ENCODE measurements around the gene AHSA1. TPM values are rescaled to one million over a fixed set of nuclear protein-coding genes. Genes with fewer than 3 reads are reported as not detected.

AHSA1 gene
- total RNA-seq, 1 donor from 2014 or later = 190 TPM

- Mint-ChIP-seq H3K27me3 (ENCODE audit: low read depth) (no peaks in the 10 kb centered on the region), H3K9me3 (no peaks in the 10 kb centered on the region), H3K4me1 (peaks cover 5% of the 10 kb centered on the region), H3K36me3 (ENCODE audit: low read depth) (peaks cover 16% of the 10 kb centered on the region), H3K27ac (ENCODE audit: unreplicated experiment) (no peak overlapping the region), H3K4me3 (no peak overlapping the region)
- DNase-seq (ENCODE audit: low read depth, low spot score) = no peak
- TF ChIP-seq CTCF (conservative IDR thresholded peaks at IDR 0.05) = no peak
Observed at GRCh38 chr14:77467801-77468200, 9.9 kb downstream of the AHSA1 start.

GRCh38 chr14:77469067-77469505 is 11.2 kb downstream of the AHSA1 start:
- Mint-ChIP-seq H3K27me3 (ENCODE audit: low read depth) (no peaks in the 10 kb centered on the region), H3K4me1 (peaks cover 5% of the 10 kb centered on the region), H3K27ac (ENCODE audit: unreplicated experiment) (no peak overlapping the region), H3K36me3 (ENCODE audit: low read depth) (peaks cover 13% of the 10 kb centered on the region), H3K9me3 (no peaks in the 10 kb centered on the region), H3K4me3 (no peak overlapping the region)
- no peak for TF ChIP-seq CTCF (conservative IDR thresholded peaks at IDR 0.05)
- no peak for DNase-seq (ENCODE audit: low read depth, low spot score)

- Mint-ChIP-seq H3K27ac (ENCODE audit: unreplicated experiment) (no peak overlapping the region), H3K27me3 (ENCODE audit: low read depth) (no peaks in the 10 kb centered on the region), H3K4me3 (no peak overlapping the region), H3K4me1 (peaks cover 5% of the 10 kb centered on the region), H3K36me3 (ENCODE audit: low read depth) (peaks cover 10% of the 10 kb centered on the region), H3K9me3 (no peaks in the 10 kb centered on the region)
- TF ChIP-seq CTCF (conservative IDR thresholded peaks at IDR 0.05) = no peak
- DNase-seq (ENCODE audit: low read depth, low spot score) = no peak
Observed at GRCh38 chr14:77469539-77469938, 11.6 kb downstream of the AHSA1 start.

GRCh38 chr14:77470224-77470870 is 12.5 kb downstream of the AHSA1 start:
- Mint-ChIP-seq H3K4me3 (no peak overlapping the region), H3K4me1 (peaks cover 5% of the 10 kb centered on the region)

GRCh38 chr14:77473921-77474320 is 16.0 kb downstream of the AHSA1 start:
- Mint-ChIP-seq H3K4me3 (no peak overlapping the region), H3K36me3 (ENCODE audit: low read depth) (peaks cover 6% of the 10 kb centered on the region), H3K27me3 (ENCODE audit: low read depth) (no peaks in the 10 kb centered on the region), H3K4me1 (peaks cover 5% of the 10 kb centered on the region), H3K9me3 (no peaks in the 10 kb centered on the region), H3K27ac (ENCODE audit: unreplicated experiment) (no peak overlapping the region)
- TF ChIP-seq CTCF (conservative IDR thresholded peaks at IDR 0.05) = no peak
- DNase-seq (ENCODE audit: low read depth, low spot score) = no peak

More at GRCh38 chr14:77470224-77470870, 12.5 kb downstream of the AHSA1 start:
- no peak for DNase-seq (ENCODE audit: low read depth, low spot score)
- TF ChIP-seq CTCF (conservative IDR thresholded peaks at IDR 0.05) = no peak
- H3K27ac Mint-ChIP-seq (ENCODE audit: unreplicated experiment) = no peak overlapping the region
- no peaks in the 10 kb centered on the region for H3K27me3 Mint-ChIP-seq (ENCODE audit: low read depth)
- H3K36me3 Mint-ChIP-seq (ENCODE audit: low read depth) = peaks cover 10% of the 10 kb centered on the region
- H3K9me3 Mint-ChIP-seq = no peaks in the 10 kb centered on the region
